ENCODE measurements around the gene PPFIBP2. TPM values are rescaled to one million over a fixed set of nuclear protein-coding genes. Genes with fewer than 3 reads are reported as not detected.

The PPFIBP2 gene
- total and polyA plus RNA-seq, 2 of the 13 experiments (the other 11 are each of a cell fraction or from before 2014, with no cell fraction given), result 15.0 to 52.5 TPM

GRCh38 chr11:7525424-7525823, 11.6 kb downstream of the PPFIBP2 start (continued):
- peak; percentile 52; the same call in 1 of the 2 replicates for TF ChIP-seq YEATS2 (CRISPR knock-in tag; IDR thresholded peaks at IDR 0.05; ENCODE audit: borderline replicate concordance)
- no peak for TF ChIP-seq RFX3 (CRISPR knock-in tag; IDR thresholded peaks at IDR 0.05)
- TF ChIP-seq MTA3 (CRISPR knock-in tag; IDR thresholded peaks at IDR 0.05), result no peak
- TF ChIP-seq MYPOP (CRISPR knock-in tag; IDR thresholded peaks at IDR 0.05), result no peak
- peak; percentile 72; the same call in 1 of the 2 replicates for TF ChIP-seq ZNF609 (CRISPR knock-in tag; IDR thresholded peaks at IDR 0.05; ENCODE audit: borderline replicate concordance)
- peak; percentile 46; the same call in 1 of the 2 replicates for TF ChIP-seq FOXK1 (CRISPR knock-in tag; IDR thresholded peaks at IDR 0.05; ENCODE audit: borderline replicate concordance, low read depth)
- no peak for TF ChIP-seq FOXO4 (CRISPR knock-in tag; conservative IDR thresholded peaks at IDR 0.05)
- TF ChIP-seq ZNF251 (CRISPR knock-in tag; IDR thresholded peaks at IDR 0.05), result no peak
- no peak for TF ChIP-seq DBP (CRISPR knock-in tag; IDR thresholded peaks at IDR 0.05; ENCODE audit: not compliant biosample characterization)
- TF ChIP-seq ZNF629 (CRISPR knock-in tag; conservative IDR thresholded peaks at IDR 0.05), result no peak
- no peak for TF ChIP-seq ZNF253 (CRISPR knock-in tag; IDR thresholded peaks at IDR 0.05; ENCODE audit: borderline replicate concordance)
- no peak for TF ChIP-seq ZNF772 (CRISPR knock-in tag; IDR thresholded peaks at IDR 0.05)
- no peak for TF ChIP-seq ZFP37 (CRISPR knock-in tag; IDR thresholded peaks at IDR 0.05; ENCODE audit: borderline replicate concordance)
- no peak for TF ChIP-seq THAP9 (CRISPR knock-in tag; IDR thresholded peaks at IDR 0.05; ENCODE audit: borderline replicate concordance)
- peak; percentile 51; the same call in 1 of the 2 replicates for TF ChIP-seq MTA1 (CRISPR knock-in tag; IDR thresholded peaks at IDR 0.05; ENCODE audit: borderline replicate concordance)
- no peak for TF ChIP-seq GTF3A (CRISPR knock-in tag; conservative IDR thresholded peaks at IDR 0.05)
- no peak for TF ChIP-seq ZSCAN9 (CRISPR knock-in tag; IDR thresholded peaks at IDR 0.05; ENCODE audit: borderline replicate concordance)
